Aorta (tissue), 5 donors: ENCODE results near the gene PHF21B. TPM values are rescaled to one million over a fixed set of nuclear protein-coding genes. Genes with fewer than 3 reads are reported as not detected.

Experiments
- ATAC-seq: fragments of 200-7000 bp; cut with Tn5 transposase; one replicate; pipeline ENCODE4 v1.9.1; 2022; ENCODE audit warnings: moderate library complexity; ENCODE audit not compliant: low FRiP score
- DNase-seq, 2 donors: peaks; one replicate each; pipeline ENCODE4 v3.0.0-alpha.2; 2020
- H3K27ac ChIP-seq, 2 donors: one replicate each; pipeline ENCODE4 v1.5.1; 2013; ENCODE audit warnings: low read length in 2 of 2, mild to moderate bottlenecking in 2 of 2, moderate library complexity in 2 of 2, control low read depth in 1 of 2, inconsistent platforms in 1 of 2, low read depth in 1 of 2
- H3K27me3 ChIP-seq, 2 donors: one replicate each; pipeline ENCODE4 v1.6.1; 2013; ENCODE audit warnings: control low read depth in 1 of 2, low read length in 1 of 2, mild to moderate bottlenecking in 1 of 2, moderate library complexity in 1 of 2; ENCODE audit not compliant: insufficient read depth in 2 of 2, control insufficient read depth in 1 of 2
- H3K36me3 ChIP-seq, 2 donors: one replicate each; pipeline ENCODE4 v1.6.1; 2013; ENCODE audit warnings: control low read depth in 1 of 2, low read length in 1 of 2, mild to moderate bottlenecking in 1 of 2; ENCODE audit not compliant: insufficient read depth in 2 of 2, control insufficient read depth in 1 of 2
- H3K4me1 ChIP-seq, 2 donors: one replicate each; pipeline ENCODE4 v1.6.1; 2013; ENCODE audit warnings: low read length in 2 of 2, control low read depth in 1 of 2, mild to moderate bottlenecking in 1 of 2, moderate library complexity in 1 of 2; ENCODE audit not compliant: insufficient read depth in 2 of 2, control insufficient read depth in 1 of 2
- H3K4me3 ChIP-seq, 2 donors: one replicate each; pipeline ENCODE4 v1.5.1; 2013; ENCODE audit warnings: low read length in 2 of 2, control low read depth in 1 of 2, mild to moderate bottlenecking in 1 of 2
- H3K9me3 ChIP-seq: one replicate; pipeline ENCODE4 v1.6.1; 2013; ENCODE audit warnings: mild to moderate bottlenecking, low read length; ENCODE audit not compliant: control insufficient read depth
- WGBS, 2 donors: extraction: QIAGEN DNeasy Blood & Tissue Kit; methylation state at CpG; one replicate each; pipeline ENCODE4 v1.1.7; 2013; 5-methylcytosine and 5-hydroxymethylcytosine counted together
- intact Hi-C, 2 donors: fragments of 100-400 bp; cut with DNase I; formaldehyde crosslinking; loops; one replicate each; pipeline versions ENCODE4 v1.14.2 to v1.15.0; 2022
- polyA plus RNA-seq, 2 donors: library from polyadenylated mRNA; stranded (reverse); fragments of 200-250 nt; gene quantifications; one replicate each; pipeline ENCODE4 v1.2.3, GENCODE V29; 2013
- total RNA-seq, 2 donors: library from RNA; stranded (reverse); fragmentation: NEBNext Ultra II Directional; extraction: Animal tissue kit (Norgen Biotek cat#: 25700); gene quantifications; one replicate each; pipeline ENCODE4 v1.2.1, GENCODE V29; 2021
- donor health status: healthy with polysubstance abuse.
- donor health status: Bipolar disorder and iron deficiency.
- donor health status: DM: no; HTN: no; CAD: no.
- donor health status: DM: no; HTN: no; CAD: no.
- donor health status: DM: yes; HTN: yes; CAD: no.

PHF21B gene
- total and polyA plus RNA-seq, 4 donors, result 0.75 to 1.8 TPM; not detected in 2

GRCh38 chr22:44898236-44898635, 111.6 kb downstream of the PHF21B start:
- no peak for ATAC-seq
- H3K36me3 ChIP-seq, result no peaks in the 10 kb centered on the region
- H3K4me3 ChIP-seq, result no peak overlapping the region
- DNase-seq, result no peak
- 93 to 94% methylated on average over 6 of the region's 6 CpGs for WGBS, 2 donors
- H3K9me3 ChIP-seq, result peaks cover 7% of the 10 kb centered on the region
- no peaks in the 10 kb centered on the region for H3K4me1 ChIP-seq
- intact Hi-C loops, result no loop called here
- no peak overlapping the region for H3K27ac ChIP-seq
- H3K27me3 ChIP-seq, result no peaks in the 10 kb centered on the region

- DNase-seq (peak in 1 of 2 donors; percentile 49), ATAC-seq (no peak)
Measured at GRCh38 chr22:44895296-44896055, 114.3 kb downstream of the PHF21B start.

DNA sequence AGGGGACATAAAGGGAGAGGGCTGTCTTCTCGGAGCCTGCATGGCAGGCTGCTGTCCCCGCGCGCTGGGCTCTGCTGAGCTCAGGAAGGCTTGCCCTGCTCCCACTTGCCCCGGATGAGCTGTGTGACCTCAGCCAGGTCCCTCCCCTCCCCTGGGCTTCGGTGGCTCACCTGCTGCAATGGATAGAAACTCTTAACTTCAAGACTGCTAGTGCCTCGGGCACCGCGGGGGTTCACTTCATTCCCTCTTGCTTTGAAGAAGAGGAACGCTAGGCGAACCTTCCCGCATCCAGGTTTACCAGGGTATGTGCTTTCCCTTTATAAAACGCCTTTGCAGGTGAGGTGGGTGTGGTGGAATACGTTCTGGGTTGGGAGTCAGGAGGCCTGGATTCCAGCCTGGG, 115.0 kb downstream of the PHF21B start:
- H3K9me3 ChIP-seq, result no peaks in the 10 kb centered on the region
- ATAC-seq (no peak), DNase-seq (peak in 1 of 2 donors; percentile 72)
- no peaks in the 10 kb centered on the region for H3K27me3 ChIP-seq
- H3K4me3 ChIP-seq, result no peak overlapping the region
- H3K4me1 ChIP-seq, result no peaks in the 10 kb centered on the region
- no peak overlapping the region for H3K27ac ChIP-seq
- no peaks in the 10 kb centered on the region for H3K36me3 ChIP-seq
- intact Hi-C loops, result no loop called here
- WGBS, 2 donors, result 80 to 81% methylated on average over 13 to 14 of the region's 14 CpGs

More at GRCh38 chr22:44895296-44896055, 114.3 kb downstream of the PHF21B start:
- H3K9me3 ChIP-seq, result no peaks in the 10 kb centered on the region
- H3K27ac ChIP-seq, result no peak overlapping the region
- no peaks in the 10 kb centered on the region for H3K36me3 ChIP-seq
- WGBS, 2 donors, result 86 to 87% methylated on average over 23 of the region's 23 CpGs
- no peak overlapping the region for H3K4me3 ChIP-seq
- intact Hi-C loops, result no loop called here
- H3K4me1 ChIP-seq, result no peaks in the 10 kb centered on the region
- H3K27me3 ChIP-seq, result no peaks in the 10 kb centered on the region

DNA sequence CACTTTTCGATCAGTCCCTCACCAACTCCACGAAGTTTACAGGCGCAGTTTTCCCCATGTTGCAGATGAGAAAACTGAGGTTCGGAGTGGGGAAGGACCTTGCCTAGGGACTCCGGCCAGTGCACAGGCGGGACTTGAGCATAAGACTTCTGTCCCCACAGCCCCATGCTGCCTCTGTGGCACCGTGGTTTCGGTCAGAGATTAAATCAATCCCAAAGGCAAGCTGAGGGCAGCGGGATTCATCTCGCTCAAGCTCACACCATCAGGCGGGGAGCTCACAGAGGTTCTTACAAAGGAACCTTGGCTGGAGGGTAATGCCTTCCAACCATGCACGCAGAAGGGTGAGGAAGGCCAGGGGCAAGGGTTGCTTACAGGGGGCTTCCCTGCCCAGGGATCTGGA, 115.5 kb downstream of the PHF21B start:
- no peak overlapping the region for H3K4me3 ChIP-seq
- WGBS, 2 donors, result 80 to 83% methylated on average over 12 of the region's 12 CpGs
- no peaks in the 10 kb centered on the region for H3K4me1 ChIP-seq
- H3K27me3 ChIP-seq, result no peaks in the 10 kb centered on the region
- ATAC-seq (no peak), DNase-seq (peak in 1 of 2 donors; percentile 67)
- intact Hi-C loops, result no loop called here
- no peaks in the 10 kb centered on the region for H3K9me3 ChIP-seq
- H3K36me3 ChIP-seq, result no peaks in the 10 kb centered on the region
- H3K27ac ChIP-seq, result no peak overlapping the region

GRCh38 chr22:44893731-44894080, 116.1 kb downstream of the PHF21B start:
- H3K4me1 ChIP-seq, result no peaks in the 10 kb centered on the region
- no peaks in the 10 kb centered on the region for H3K36me3 ChIP-seq
- no peak overlapping the region for H3K4me3 ChIP-seq
- no peaks in the 10 kb centered on the region for H3K27me3 ChIP-seq
- WGBS, 2 donors, result 45 to 47% methylated on average over 7 of the region's 7 CpGs
- no peak for ATAC-seq
- intact Hi-C loops, result no loop called here
- DNase-seq, result peak in 1 of 2 donors; percentile 39
- no peaks in the 10 kb centered on the region for H3K9me3 ChIP-seq
- no peak overlapping the region for H3K27ac ChIP-seq

DNA sequence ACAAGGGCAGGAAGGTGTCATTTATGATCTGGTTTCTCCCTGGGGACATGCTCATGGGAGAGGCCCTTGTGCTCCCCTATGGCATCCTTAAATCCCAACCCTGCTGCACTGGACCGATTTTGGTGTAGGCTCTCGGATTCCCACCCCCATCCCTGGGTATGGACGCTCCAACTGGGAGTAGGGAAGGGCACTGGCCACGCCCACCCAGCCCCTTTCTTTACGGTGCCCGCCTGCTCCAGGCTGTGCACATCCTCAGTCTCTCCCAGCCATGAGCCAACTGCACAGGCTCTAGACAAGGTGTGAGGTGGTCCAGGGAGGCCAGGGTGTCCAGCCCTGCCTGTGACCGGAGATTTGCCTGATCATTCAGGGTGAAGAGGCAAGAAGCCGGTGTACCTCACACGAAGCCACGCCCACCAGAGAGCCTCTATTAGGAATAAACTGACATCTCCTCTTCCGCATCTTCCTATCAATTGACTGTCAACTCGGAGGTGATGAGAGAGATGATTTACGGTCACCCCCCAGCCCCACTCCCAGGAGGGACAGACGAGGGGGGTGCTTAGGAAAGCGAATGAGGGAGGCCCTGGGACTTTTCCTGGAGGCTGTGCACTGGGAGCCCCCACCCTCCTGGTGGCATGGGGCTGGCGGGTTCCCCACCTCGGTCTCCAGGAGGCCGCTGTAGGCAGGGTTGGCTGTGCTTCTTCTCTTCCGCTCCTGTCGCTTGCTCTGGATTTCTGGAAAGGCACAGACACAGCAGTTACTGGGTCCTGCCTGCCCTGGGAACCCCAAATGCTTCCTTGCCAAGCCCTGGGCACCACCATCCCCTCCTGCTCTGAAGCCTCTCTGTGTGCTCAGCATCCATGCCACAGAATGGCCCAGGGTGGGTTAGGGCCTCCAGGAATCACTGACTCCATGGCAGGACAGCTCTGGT, 116.7 kb downstream of the PHF21B start:
- no peak overlapping the region for H3K27ac ChIP-seq
- no peaks in the 10 kb centered on the region for H3K4me1 ChIP-seq
- DNase-seq, result peak in 1 of 2 donors; percentile 59
- H3K27me3 ChIP-seq, result no peaks in the 10 kb centered on the region
- no peak for ATAC-seq
- WGBS, 2 donors, result 84 to 87% methylated on average over 20 of the region's 20 CpGs
- intact Hi-C loops, result no loop called here
- no peak overlapping the region for H3K4me3 ChIP-seq
- no peaks in the 10 kb centered on the region for H3K36me3 ChIP-seq
- H3K9me3 ChIP-seq, result no peaks in the 10 kb centered on the region

- H3K9me3 ChIP-seq, result no peaks in the 10 kb centered on the region
- H3K36me3 ChIP-seq, result no peaks in the 10 kb centered on the region
- intact Hi-C loops, result no loop called here
- H3K4me1 ChIP-seq, result no peaks in the 10 kb centered on the region
- ATAC-seq (no peak), DNase-seq (peak in 1 of 2 donors; percentile 52)
- H3K27ac ChIP-seq, result no peak overlapping the region
- 86% methylated on average over 13 of the region's 13 CpGs for WGBS, 2 donors
- no peak overlapping the region for H3K4me3 ChIP-seq
- H3K27me3 ChIP-seq, result no peaks in the 10 kb centered on the region
Measured at GRCh38 chr22:44892243-44892642, 117.6 kb downstream of the PHF21B start.

GRCh38 chr22:44891791-44892190, 118.0 kb downstream of the PHF21B start:
- 88% methylated on average over 11 of the region's 11 CpGs for WGBS, 2 donors
- intact Hi-C loops, result no loop called here

More at GRCh38 chr22:44891791-44892190, 118.0 kb downstream of the PHF21B start:
- no peak for ATAC-seq
- peak in 1 of 2 donors; percentile 42 for DNase-seq
- Histone ChIP-seq H3K27ac (no peak overlapping the region), H3K9me3 (no peaks in the 10 kb centered on the region), H3K36me3 (no peaks in the 10 kb centered on the region), H3K4me3 (no peak overlapping the region), H3K27me3 (no peaks in the 10 kb centered on the region), H3K4me1 (no peaks in the 10 kb centered on the region)
